MM.1S (cell line): ENCODE data around the gene MEIOC.

ENCODE experiments used
- DNase-seq: peaks from one replicate; pipeline ENCODE4 v3.0.0-alpha.2; 2015
- H2AFZ ChIP-seq: fragments of 300-600 bp; sonication (generic); 2 replicates; pipeline ENCODE4 v1.6.0; 2016; ENCODE audit warnings: antibody characterized with exemption, low read length
- H3F3A ChIP-seq: fragments of 300-600 bp; sonication (generic); 2 replicates; pipeline ENCODE4 v1.6.1; 2016; ENCODE audit warnings: mild to moderate bottlenecking, antibody characterized with exemption, low read length, moderate library complexity, mixed read lengths; ENCODE audit not compliant: insufficient read depth
- H3K27ac ChIP-seq: fragments of 300-600 bp; sonication (generic); 2 replicates; pipeline ENCODE4 v1.5.1; 2016; ENCODE audit warnings: mild to moderate bottlenecking, low read length
- H3K27me3 ChIP-seq: fragments of 300-600 bp; sonication (generic); replicated peaks from 2 replicates; pipeline ENCODE4 v1.6.0; 2016; ENCODE audit warnings: low read length; ENCODE audit not compliant: insufficient read depth
- H3K36me3 ChIP-seq: fragments of 300-600 bp; sonication (generic); replicated peaks from 2 replicates; pipeline ENCODE4 v1.6.1; 2016; ENCODE audit warnings: mild to moderate bottlenecking, low read length, mixed read lengths; ENCODE audit not compliant: insufficient read depth
- H3K4me1 ChIP-seq: fragments of 300-600 bp; sonication (generic); 2 replicates; pipeline ENCODE4 v1.6.1; 2016; ENCODE audit warnings: low read length, mixed read lengths
- H3K4me2 ChIP-seq: fragments of 300-600 bp; sonication (generic); 2 replicates; pipeline ENCODE4 v1.6.0; 2016; ENCODE audit warnings: low read depth, low read length
- H3K4me3 ChIP-seq: fragments of 300-600 bp; sonication (generic); 2 replicates; pipeline ENCODE4 v1.5.1; 2016; ENCODE audit warnings: low read length, mixed read lengths
- H3K79me2 ChIP-seq: fragments of 300-600 bp; sonication (generic); 2 replicates; pipeline ENCODE4 v1.6.1; 2016; ENCODE audit warnings: mixed run types, low read length, mixed read lengths
- H3K9ac ChIP-seq: fragments of 300-600 bp; sonication (generic); 2 replicates; pipeline ENCODE4 v1.6.1; 2016; ENCODE audit warnings: low read length, mixed read lengths
- H3K9me2 ChIP-seq: fragments of 300-600 bp; sonication (generic); replicated peaks from 2 replicates; pipeline ENCODE4 v1.6.1; 2016; ENCODE audit warnings: mild to moderate bottlenecking, low read length, mixed read lengths; ENCODE audit not compliant: insufficient read depth
- H3K9me3 ChIP-seq: fragments of 300-600 bp; sonication (generic); replicated peaks from 2 replicates; pipeline ENCODE4 v1.6.1; 2016; ENCODE audit warnings: mild to moderate bottlenecking, low read length, mixed read lengths; ENCODE audit not compliant: insufficient read depth
- H4K20me1 ChIP-seq: fragments of 300-600 bp; sonication (generic); 2 replicates; pipeline ENCODE4 v1.6.1; 2016; ENCODE audit warnings: mild to moderate bottlenecking, low read length, moderate library complexity, mixed read lengths; ENCODE audit not compliant: insufficient read depth
- EZH2 ChIP-seq: fragments of 300-600 bp; sonication (generic); optimal IDR thresholded peaks from 2 replicates; pipeline ENCODE3; 2017; ENCODE audit warnings: low read depth, mild to moderate bottlenecking, antibody characterized with exemption, low read length, mixed read lengths
- EZH2phosphoT487 ChIP-seq: fragments of 300-600 bp; sonication (generic); IDR thresholded peaks from 2 replicates; pipeline ENCODE4 v1.6.1; 2018; ENCODE audit warnings: antibody characterized with exemption, low read length
- TF ChIP-seq, protein P1 (sequence below): fragments of 300-600 bp; sonication (generic); IDR thresholded peaks from 2 replicates; pipeline ENCODE4 v1.5.1; 2016; ENCODE audit warnings: antibody characterized with exemption, low read length, mixed read lengths

Gene MEIOC

DNA sequence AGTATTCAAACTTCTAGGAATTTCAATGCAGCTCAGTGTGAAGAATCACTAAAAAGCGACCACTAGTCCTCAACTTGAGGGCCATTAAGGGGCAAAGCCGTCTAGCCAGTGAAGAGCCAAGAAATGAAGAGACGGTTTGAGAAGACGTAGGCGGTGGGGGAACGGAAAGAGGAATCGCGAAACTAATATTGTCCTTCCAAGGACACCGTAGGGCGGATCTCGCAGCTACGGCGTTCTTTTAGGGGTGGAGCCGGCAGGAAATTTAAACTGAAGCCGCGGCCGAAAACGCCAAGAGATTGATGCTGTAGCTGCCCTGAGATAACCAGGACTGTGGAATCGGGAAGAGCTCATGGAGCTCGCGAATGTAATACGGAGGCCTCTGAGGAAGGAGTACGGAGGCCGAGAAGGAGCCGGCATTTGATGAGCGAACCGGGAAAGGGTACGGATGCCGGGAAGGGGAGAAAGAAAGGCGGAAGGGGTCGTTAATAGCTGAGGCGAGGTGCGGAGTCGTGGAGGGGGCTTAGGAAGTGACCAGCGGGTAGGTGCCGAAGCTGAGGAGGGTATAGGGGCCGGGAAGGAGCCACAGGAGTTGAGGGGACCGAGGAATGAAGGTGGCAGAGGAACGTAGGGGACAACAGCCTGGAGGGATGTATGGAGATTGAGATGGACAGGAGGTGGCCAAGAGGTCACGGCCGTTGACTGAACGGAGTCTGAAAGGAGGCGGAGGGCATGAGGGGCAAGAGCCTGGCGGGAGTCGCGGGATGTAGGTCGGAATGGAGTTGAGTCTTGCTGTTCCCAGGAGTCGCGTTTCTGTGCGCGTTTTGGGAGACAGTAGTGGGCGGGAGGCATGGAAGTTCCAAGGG lies 52.4 kb downstream of the MEIOC start, which contains the start of gene DBF4B:
Gene DBF4B (plus strand): TSS at position 265 of the 863 bp plus-strand sequence. CDS start 156 bp downstream, at position 421.
- Histone ChIP-seq H3K27me3 (no peaks in the 10 kb centered on the region), H3K9me3 (no peaks in the 10 kb centered on the region), H3K4me3 (peak within 1 kb of the TSS; percentile 93), H3K9me2 (no peaks in the 10 kb centered on the region), H3K27ac (peak within 1 kb of the TSS; percentile 12; the same call in 1 of the 2 replicates), H3K36me3 (no peaks in the 10 kb centered on the region), H3F3A (no peaks in the 10 kb centered on the region), H3K79me2 (peaks cover 13% of the 10 kb centered on the region), H3K4me2 (peak within 1 kb of the TSS; percentile 88), H4K20me1 (no peaks in the 10 kb centered on the region), H2AFZ (peak within 1 kb of the TSS; percentile 98), H3K9ac (peak within 1 kb of the TSS; percentile 63), H3K4me1 (peaks cover 9% of the 10 kb centered on the region)
- TF ChIP-seq, protein P1, sequence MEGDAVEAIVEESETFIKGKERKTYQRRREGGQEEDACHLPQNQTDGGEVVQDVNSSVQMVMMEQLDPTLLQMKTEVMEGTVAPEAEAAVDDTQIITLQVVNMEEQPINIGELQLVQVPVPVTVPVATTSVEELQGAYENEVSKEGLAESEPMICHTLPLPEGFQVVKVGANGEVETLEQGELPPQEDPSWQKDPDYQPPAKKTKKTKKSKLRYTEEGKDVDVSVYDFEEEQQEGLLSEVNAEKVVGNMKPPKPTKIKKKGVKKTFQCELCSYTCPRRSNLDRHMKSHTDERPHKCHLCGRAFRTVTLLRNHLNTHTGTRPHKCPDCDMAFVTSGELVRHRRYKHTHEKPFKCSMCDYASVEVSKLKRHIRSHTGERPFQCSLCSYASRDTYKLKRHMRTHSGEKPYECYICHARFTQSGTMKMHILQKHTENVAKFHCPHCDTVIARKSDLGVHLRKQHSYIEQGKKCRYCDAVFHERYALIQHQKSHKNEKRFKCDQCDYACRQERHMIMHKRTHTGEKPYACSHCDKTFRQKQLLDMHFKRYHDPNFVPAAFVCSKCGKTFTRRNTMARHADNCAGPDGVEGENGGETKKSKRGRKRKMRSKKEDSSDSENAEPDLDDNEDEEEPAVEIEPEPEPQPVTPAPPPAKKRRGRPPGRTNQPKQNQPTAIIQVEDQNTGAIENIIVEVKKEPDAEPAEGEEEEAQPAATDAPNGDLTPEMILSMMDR = no peak
- no peak for TF ChIP-seq EZH2
- TF ChIP-seq EZH2phosphoT487 = no peak
- DNase-seq = peak; percentile 88

DNA sequence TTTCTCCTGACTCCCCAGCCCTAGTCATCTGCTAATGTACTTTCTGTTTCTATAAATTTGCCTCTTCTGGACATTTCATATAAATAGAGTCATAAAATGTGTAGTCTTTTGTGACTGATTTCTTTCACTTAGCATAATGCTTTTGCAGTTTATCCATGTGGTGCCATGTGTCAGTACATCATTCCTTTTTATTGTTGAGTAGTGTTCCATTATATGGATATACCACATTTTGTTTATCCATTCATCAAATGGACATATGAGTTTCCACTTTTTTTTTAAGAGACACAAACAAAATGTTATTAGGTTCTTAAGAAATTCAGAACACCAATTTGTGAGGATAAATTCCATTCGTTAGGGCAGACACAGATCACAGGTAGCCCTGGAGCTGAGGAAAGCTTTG lies 63.2 kb downstream of the MEIOC start:
- H3K9me2 ChIP-seq = no peaks in the 10 kb centered on the region
- H3F3A ChIP-seq = no peaks in the 10 kb centered on the region
- no peak overlapping the region for H3K27ac ChIP-seq
- no peaks in the 10 kb centered on the region for H3K36me3 ChIP-seq
- no peaks in the 10 kb centered on the region for H4K20me1 ChIP-seq
- no peak for DNase-seq
- H3K9ac ChIP-seq = no peak overlapping the region
- TF ChIP-seq EZH2phosphoT487 = no peak
- TF ChIP-seq, protein P1 = no peak
- TF ChIP-seq EZH2 = no peak
- no peaks in the 10 kb centered on the region for H3K4me1 ChIP-seq
- H3K4me3 ChIP-seq = no peak overlapping the region
- no peak overlapping the region for H3K4me2 ChIP-seq
- H3K27me3 ChIP-seq = no peaks in the 10 kb centered on the region
- no peak overlapping the region for H2AFZ ChIP-seq
- H3K79me2 ChIP-seq = no peaks in the 10 kb centered on the region
- H3K9me3 ChIP-seq = no peaks in the 10 kb centered on the region

DNA sequence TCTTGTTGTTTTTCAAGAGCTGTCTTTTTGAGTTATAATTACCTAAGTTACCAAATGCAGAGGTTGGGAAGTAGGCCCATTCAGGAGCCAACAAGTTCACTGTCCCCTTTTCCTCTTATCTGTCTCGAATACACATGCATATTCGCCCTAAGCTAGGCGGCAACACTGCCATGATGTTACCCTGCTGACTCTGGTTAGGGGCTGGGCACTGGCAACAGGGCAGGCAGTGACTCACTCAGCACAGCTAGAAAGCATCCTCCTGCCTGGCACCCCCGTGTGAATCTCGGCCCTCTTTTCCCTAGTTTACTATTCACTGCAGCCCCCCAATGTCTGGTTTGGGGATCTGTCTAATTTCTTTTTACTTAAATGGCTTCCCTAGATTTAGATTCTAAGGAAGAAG lies 66.0 kb downstream of the MEIOC start:
- H3K9me3 ChIP-seq = no peaks in the 10 kb centered on the region
- no peaks in the 10 kb centered on the region for H3K79me2 ChIP-seq
- no peak overlapping the region for H3K27ac ChIP-seq
- no peaks in the 10 kb centered on the region for H3K9me2 ChIP-seq
- no peak overlapping the region for H3K4me2 ChIP-seq
- no peaks in the 10 kb centered on the region for H3K4me1 ChIP-seq
- H3F3A ChIP-seq = no peaks in the 10 kb centered on the region
- H3K9ac ChIP-seq = no peak overlapping the region
- TF ChIP-seq, protein P1 = no peak
- no peak for TF ChIP-seq EZH2phosphoT487
- no peak for TF ChIP-seq EZH2
- no peak overlapping the region for H3K4me3 ChIP-seq
- no peaks in the 10 kb centered on the region for H4K20me1 ChIP-seq
- no peak for DNase-seq
- H3K27me3 ChIP-seq = no peaks in the 10 kb centered on the region
- no peak overlapping the region for H2AFZ ChIP-seq
- H3K36me3 ChIP-seq = no peaks in the 10 kb centered on the region
